ENCODE measurements around the gene TLR9.

DNA sequence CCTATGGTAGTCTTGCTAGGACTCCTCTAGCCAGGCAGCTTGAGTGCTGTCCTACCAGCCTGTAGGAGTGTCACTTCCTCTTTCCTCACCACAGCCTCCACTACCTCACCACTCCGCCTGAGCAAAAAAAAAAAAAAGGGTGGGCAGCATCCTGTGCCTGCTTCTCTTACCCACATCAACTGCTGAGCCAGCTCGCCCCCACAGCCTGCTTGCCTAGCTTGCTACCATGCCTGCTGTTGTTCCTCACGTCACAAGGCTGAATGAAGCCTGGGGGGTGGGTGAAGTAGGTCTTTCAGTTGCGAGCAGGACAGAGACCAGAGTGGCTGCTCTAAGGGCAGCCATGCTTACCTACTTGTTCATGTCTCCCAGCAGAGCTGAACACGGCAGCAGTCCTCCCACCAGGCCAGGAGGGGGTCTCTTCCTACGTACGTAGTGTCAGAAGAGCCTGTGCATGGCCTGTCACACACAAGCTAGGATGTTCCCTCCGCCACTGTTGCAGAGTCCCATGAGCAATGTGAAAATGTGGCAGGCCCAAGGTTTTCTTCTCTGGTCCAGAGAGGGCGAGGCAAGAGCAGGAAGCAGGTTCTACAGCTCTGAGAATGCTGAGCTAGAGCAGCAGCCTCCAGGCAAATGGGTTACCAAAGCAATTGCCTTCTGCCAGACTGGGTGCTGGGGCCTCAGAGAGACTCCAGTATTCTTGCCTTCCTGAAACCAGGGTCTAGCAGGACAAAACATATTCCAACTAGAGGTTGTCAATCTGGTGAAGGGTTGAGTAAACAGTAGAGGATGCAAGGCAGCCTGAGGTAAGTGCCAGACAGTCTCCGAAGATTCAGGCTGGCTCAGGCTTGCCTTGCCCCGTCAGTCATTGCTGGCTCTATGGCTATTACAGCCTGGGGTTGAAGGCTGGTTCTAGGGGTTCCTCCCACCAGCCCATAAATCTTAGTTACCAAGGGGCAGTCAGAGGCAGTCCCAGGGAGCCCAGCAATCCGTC lies 28.2 kb upstream of the TLR9 start:
- TF ChIP-seq POLR2A (IDR thresholded peaks at IDR 0.05; ENCODE audit: low read depth, low read length) (peak; percentile 58; the same call in 1 of the 2 replicates), POLR2AphosphoS5 (IDR thresholded peaks at IDR 0.05; ENCODE audit: low read depth, low read length) (no peak; the same call in none of the 2 replicates), TAF1 (IDR thresholded peaks at IDR 0.05; ENCODE audit: borderline replicate concordance, low read depth, low read length) (no peak)

All from GM12892 (cell line).